Stomach (tissue), 9 donors: Measurements from ENCODE around the gene HAUS5. TPM values are rescaled to one million over a fixed set of nuclear protein-coding genes. Genes with fewer than 3 reads are reported as not detected.

Experiments
- DNase-seq, 2 donors: peaks; one replicate each; pipeline versions ENCODE4 v3.0.0 to v3.0.0-alpha.2; 2013 to 2019
- H3K27ac ChIP-seq, 5 donors: fragments of 200-600 bp in 4 of 5; sonication (generic) in 4 of 5; one replicate each; pipeline ENCODE4 v1.5.1; 2013 to 2019; ENCODE audit warnings: mild to moderate bottlenecking in 1 of 5, moderate library complexity in 1 of 5
- H3K27me3 ChIP-seq, 3 donors: fragments of 200-600 bp; sonication (generic); one replicate each; pipeline ENCODE4 v1.5.1; 2017 to 2019; ENCODE audit warnings: mixed run types in 1 of 3
- H3K36me3 ChIP-seq, 4 donors: fragments of 200-600 bp; sonication (generic); 1 replicate in 3 of 4; 2 replicates in 1 of 4; pipeline ENCODE4 v1.5.1; 2016 to 2019
- H3K4me1 ChIP-seq, 4 donors: fragments of 200-600 bp; sonication (generic); one replicate each; pipeline ENCODE4 v1.5.1; 2016 to 2019
- H3K4me3 ChIP-seq, 4 donors: fragments of 200-600 bp; sonication (generic) in 3 of 4; one replicate each; pipeline ENCODE4 v1.5.1; 2016 to 2019; ENCODE audit warnings: mild to moderate bottlenecking in 1 of 4
- H3K9me3 ChIP-seq, 4 donors: fragments of 200-600 bp; sonication (generic); one replicate each; pipeline ENCODE4 v1.5.1; 2016 to 2019
- CTCF ChIP-seq, 7 experiments: fragments of 450-650 bp in 4 of 7; fragments of 200-600 bp in 3 of 7; sonication (generic) in 3 of 7; IDR thresholded peaks; one replicate each; pipeline ENCODE4 v1.5.1; 2016 to 2019; ENCODE audit warnings: antibody characterized with exemption in 7 of 7, control low read depth in 2 of 7, mild to moderate bottlenecking in 1 of 7
- EP300 ChIP-seq: sonication (generic); formaldehyde crosslinking; IDR thresholded peaks from one replicate; pipeline ENCODE4 v1.6.1; 2017; ENCODE audit warnings: antibody characterized with exemption
- POLR2A ChIP-seq, 4 donors: fragments of 450-650 bp; IDR thresholded peaks; one replicate each; pipeline ENCODE4 v1.6.1; 2016; ENCODE audit warnings: antibody characterized with exemption in 4 of 4, control low read depth in 2 of 4, mild to moderate bottlenecking in 1 of 4, moderate library complexity in 1 of 4
- POLR2AphosphoS5 ChIP-seq, 3 donors: sonication (generic); formaldehyde crosslinking; IDR thresholded peaks; one replicate each; pipeline ENCODE4 v1.6.1; 2016; ENCODE audit warnings: antibody characterized with exemption in 3 of 3
- WGBS, 5 donors: extraction: QIAGEN DNeasy Blood & Tissue Kit in 3 of 5; methylation state at CpG; one replicate each; pipeline versions ENCODE4 v1.1.5 to v1.1.7; 2013 to 2018; 5-methylcytosine and 5-hydroxymethylcytosine counted together
- intact Hi-C: fragments of 100-400 bp; cut with DNase I; formaldehyde crosslinking; loops from one replicate; pipeline ENCODE4 v1.15.1; 2023; ENCODE audit warnings: low total_unique reads
- polyA plus RNA-seq, 3 donors: library from polyadenylated mRNA; stranded (reverse); fragments of 200-250 nt; gene quantifications; one replicate each; pipeline ENCODE4 v1.2.3, GENCODE V29; 2013
- total RNA-seq, 5 donors: library from RNA; depleted of rRNA; stranded (reverse); fragments of >200 nt; gene quantifications; one replicate each; pipeline versions ENCODE4 v1.1.0 to v1.2.3, GENCODE V29; 2014 to 2016
- donor health status: healthy with polysubstance abuse.
- donor health status: Bipolar disorder and iron deficiency.
- donor health status: healthy.

The HAUS5 gene
- total and polyA plus RNA-seq, 8 donors = 4.1 to 23.2 (median 5.1) TPM

GRCh38 chr19:35628565-35629331, 16.2 kb downstream of the HAUS5 start, which contains the start of gene RBM42:
TSS of gene RBM42 (plus strand) at chr19:35629036. CDS start at chr19:35629154, 118 bp downstream.
- no peaks in the 10 kb centered on the region for H3K9me3 ChIP-seq
- 0 to 1% (median 0%) methylated on average over 44 to 56 of the region's 56 CpGs for WGBS, 5 donors
- H3K4me3 ChIP-seq = peak within 1 kb of the TSS; percentile 82 to 97 (median 90)
- peak within 1 kb of the TSS; percentile 87 to 96 (median 93) for H3K27ac ChIP-seq
- H3K4me1 ChIP-seq = peaks cover 17 to 31% (median 29%) of the 10 kb centered on the region in 4 donors
- DNase-seq = peak; percentile 96 to 99
- no peaks in the 10 kb centered on the region for H3K27me3 ChIP-seq
- H3K36me3 ChIP-seq = peaks cover 36 to 41% (median 37%) of the 10 kb centered on the region in 4 donors
- TF ChIP-seq POLR2AphosphoS5 (IDR thresholded peaks at IDR 0.05) (peak; percentile 83 to 97 (median 94)), EP300 (peak; percentile 36), CTCF (IDR thresholded peaks at IDR 0.05) (peak in 1 of 7 experiments; percentile 9), POLR2A (IDR thresholded peaks at IDR 0.05) (peak in 1 of 4 donors; percentile 76)
- intact Hi-C loops = no loop called here

- Histone ChIP-seq H3K27me3 (no peaks in the 10 kb centered on the region), H3K4me1 (peaks cover 17 to 31% (median 29%) of the 10 kb centered on the region in 4 donors), H3K9me3 (no peaks in the 10 kb centered on the region), H3K4me3 (peak overlapping the region; percentile 82 to 97 (median 90)), H3K36me3 (peaks cover 41 to 46% (median 42%) of the 10 kb centered on the region in 4 donors), H3K27ac (peak overlapping the region; percentile 87 to 96 (median 93))
- 2 to 6% (median 4%) methylated on average over 5 to 15 of the region's 15 CpGs for WGBS, 5 donors
- intact Hi-C loops = no loop called here
- no peak for TF ChIP-seq EP300
- no peak for TF ChIP-seq POLR2A (IDR thresholded peaks at IDR 0.05)
- no peak for TF ChIP-seq CTCF (IDR thresholded peaks at IDR 0.05)
- TF ChIP-seq POLR2AphosphoS5 (IDR thresholded peaks at IDR 0.05) = no peak
- no peak for DNase-seq
Measured at GRCh38 chr19:35629332-35629633, 16.7 kb downstream of the HAUS5 start.

GRCh38 chr19:35633727-35634440, 21.3 kb downstream of the HAUS5 start:
- H3K27me3 ChIP-seq = no peaks in the 10 kb centered on the region
- no peak overlapping the region for H3K27ac ChIP-seq
- TF ChIP-seq POLR2AphosphoS5 (IDR thresholded peaks at IDR 0.05) = no peak
- TF ChIP-seq CTCF (IDR thresholded peaks at IDR 0.05) = no peak
- TF ChIP-seq EP300 = no peak
- TF ChIP-seq POLR2A (IDR thresholded peaks at IDR 0.05) = no peak
- DNase-seq = no peak
- intact Hi-C loops = no loop called here
- peaks cover 74 to 89% (median 84%) of the 10 kb centered on the region in 4 donors for H3K36me3 ChIP-seq
- H3K9me3 ChIP-seq = no peaks in the 10 kb centered on the region
- no peak overlapping the region for H3K4me3 ChIP-seq
- H3K4me1 ChIP-seq = peaks cover 13 to 22% (median 20%) of the 10 kb centered on the region in 4 donors
- 88 to 94% (median 92%) methylated on average over 25 to 29 of the region's 29 CpGs for WGBS, 5 donors

- peaks cover 58 to 69% (median 68%) of the 10 kb centered on the region in 4 donors for H3K36me3 ChIP-seq
- 67 to 100% (median 93%) methylated on average over 3 of the region's 3 CpGs for WGBS, 5 donors
- H3K27me3 ChIP-seq = no peaks in the 10 kb centered on the region
- no peak for DNase-seq
- no peak overlapping the region for H3K27ac ChIP-seq
- H3K4me1 ChIP-seq = peaks cover under 1 to 6% (median 3%) of the 10 kb centered on the region in 4 donors
- TF ChIP-seq CTCF (IDR thresholded peaks at IDR 0.05) = no peak
- no peak for TF ChIP-seq POLR2A (IDR thresholded peaks at IDR 0.05)
- TF ChIP-seq POLR2AphosphoS5 (IDR thresholded peaks at IDR 0.05) = no peak
- TF ChIP-seq EP300 = no peak
- intact Hi-C loops = no loop called here
- no peak overlapping the region for H3K4me3 ChIP-seq
- no peaks in the 10 kb centered on the region for H3K9me3 ChIP-seq
Measured at GRCh38 chr19:35636651-35637050, 24.1 kb downstream of the HAUS5 start.
